WTC11 (cell line): ENCODE measurements around the gene HOXB6. TPM values are rescaled to one million over a fixed set of nuclear protein-coding genes. Genes with fewer than 3 reads are reported as not detected.
A peak's percentile ranks its signal among the peaks of the same experiment; 100 is the strongest.

Experiments
- ATAC-seq: fragments of 200-7000 bp; cut with Tn5 transposase; 2 replicates; pipeline ENCODE4 v1.10.0; 2021; ENCODE audit warnings: mild to moderate bottlenecking, moderate library complexity
- CTCF ChIA-PET: fragments of 300-600 bp; sonication (Branson Sonifier 250); formaldehyde crosslinking; loops from one replicate; lab custom pipeline; 2021; ENCODE audit warnings: antibody characterized with exemption; lab: Charles Lee
- POLR2A ChIA-PET: fragments of 350-600 bp; sonication (Branson Sonifier 250); formaldehyde crosslinking; loops from one replicate; lab custom pipeline; 2021; ENCODE audit warnings: antibody characterized with exemption; lab: Charles Lee
- DNase-seq: peaks from one replicate; pipeline ENCODE4 v3.0.0; 2021; ENCODE audit warnings: low spot score
- H3K27ac Mint-ChIP-seq: 2 replicates; pipeline ENCODE4 v1.8.0; 2021; ENCODE audit warnings: mixed read lengths
- H3K27me3 Mint-ChIP-seq: 2 replicates; pipeline ENCODE4 v1.8.0; 2021; ENCODE audit warnings: low read depth, mild to moderate bottlenecking, moderate library complexity, mixed read lengths
- H3K36me3 Mint-ChIP-seq: 2 replicates; pipeline ENCODE4 v1.8.0; 2021; ENCODE audit warnings: mixed read lengths
- H3K4me1 Mint-ChIP-seq: 2 replicates; pipeline ENCODE4 v1.8.0; 2022; ENCODE audit warnings: mixed read lengths
- H3K4me3 Mint-ChIP-seq: 2 replicates; pipeline ENCODE4 v1.8.0; 2021; ENCODE audit warnings: mild to moderate bottlenecking, moderate library complexity, mixed read lengths
- H3K9me3 Mint-ChIP-seq: 2 replicates; pipeline ENCODE4 v1.8.0; 2021; ENCODE audit warnings: mixed read lengths
- CBFB ChIP-seq: sonication (generic); formaldehyde crosslinking; IDR thresholded peaks from 2 replicates; pipeline ENCODE4 v1.8.1; 2022; ENCODE audit warnings: mild to moderate bottlenecking, low read depth, missing genetic modification reagents
- CTCF ChIP-seq: fragments of 200-600 bp; IDR thresholded peaks from 2 replicates; pipeline ENCODE4 v1.8.0; 2022; ENCODE audit warnings: antibody characterized with exemption
- E2F1 ChIP-seq: sonication (generic); formaldehyde crosslinking; IDR thresholded peaks from 2 replicates; pipeline ENCODE4 v1.8.0; 2022; ENCODE audit warnings: mild to moderate bottlenecking, missing genetic modification reagents
- FOXK1 ChIP-seq: sonication (generic); formaldehyde crosslinking; IDR thresholded peaks from 2 replicates; pipeline ENCODE4 v1.8.0; 2022; ENCODE audit warnings: mild to moderate bottlenecking, moderate library complexity, missing genetic modification reagents
- IRF2 ChIP-seq: sonication (generic); formaldehyde crosslinking; IDR thresholded peaks from 2 replicates; pipeline ENCODE4 v1.8.0; 2022; ENCODE audit warnings: low read depth, missing genetic modification reagents, borderline replicate concordance
- KAT7 ChIP-seq: sonication (generic); formaldehyde crosslinking; IDR thresholded peaks from 2 replicates; pipeline ENCODE4 v1.8.1; 2023; ENCODE audit warnings: missing genetic modification reagents, mild to moderate bottlenecking, borderline replicate concordance
- SP1 ChIP-seq: sonication (generic); formaldehyde crosslinking; conservative IDR thresholded peaks from 2 replicates; pipeline ENCODE4 v1.8.1; 2022; ENCODE audit warnings: missing genetic modification reagents
- TP53 ChIP-seq: sonication (generic); formaldehyde crosslinking; IDR thresholded peaks from 2 replicates; pipeline ENCODE4 v1.8.1; 2023; ENCODE audit warnings: mild to moderate bottlenecking, missing genetic modification reagents
- ZNF281 ChIP-seq: sonication (generic); formaldehyde crosslinking; IDR thresholded peaks from 2 replicates; pipeline ENCODE4 v1.8.0; 2023; ENCODE audit warnings: mild to moderate bottlenecking, missing genetic modification reagents
- ZNF317 ChIP-seq: sonication (generic); formaldehyde crosslinking; IDR thresholded peaks from 2 replicates; pipeline ENCODE4 v1.8.1; 2023; ENCODE audit warnings: low read depth, mild to moderate bottlenecking, moderate library complexity, missing genetic modification reagents, borderline replicate concordance
- ZNF423 ChIP-seq: fragments of 250-450 bp; sonication (Bioruptor Pico); IDR thresholded peaks from 2 replicates; pipeline ENCODE4 v2.1.2; 2022; ENCODE audit warnings: mild to moderate bottlenecking, moderate library complexity
- ZNF532 ChIP-seq: fragments of 250-450 bp; sonication (Bioruptor Pico); IDR thresholded peaks from 2 replicates; pipeline ENCODE4 v1.9.0; 2021; ENCODE audit warnings: mild to moderate bottlenecking, borderline replicate concordance
- total RNA-seq: library from RNA; stranded (reverse); gene quantifications from 3 replicates; pipeline ENCODE4 v1.2.3, GENCODE V29; 2021

HOXB6 gene
- total RNA-seq, 1 experiment from 2014 or later, result not detected

- TF ChIP-seq ZNF532 (CRISPR knock-in tag), result no peak
Observed at GRCh38 chr17:48550502-48551213, 54.1 kb downstream of the HOXB6 start (continued).

- no peak for TF ChIP-seq CBFB (CRISPR knock-in tag)
- TF ChIP-seq ZNF423 (CRISPR knock-in tag), result peak; percentile 28; the same call in 1 of the 2 replicates
- TF ChIP-seq FOXK1, result no peak
- no peak for TF ChIP-seq IRF2 (CRISPR knock-in tag)
- TF ChIP-seq SP1 (CRISPR knock-in tag), result no peak
- TF ChIP-seq CTCF, result peak; percentile 53; the same call in 1 of the 2 replicates
- TF ChIP-seq ZNF281, result no peak
- no peak for TF ChIP-seq E2F1 (CRISPR knock-in tag)
- no peak for TF ChIP-seq ZNF317 (CRISPR knock-in tag)
- TF ChIP-seq KAT7 (CRISPR knock-in tag), result no peak
- TF ChIP-seq ZNF532 (CRISPR knock-in tag), result no peak
- no peak for TF ChIP-seq TP53 (CRISPR knock-in tag)
- no peak for DNase-seq
- Mint-ChIP-seq H3K4me3 (peak overlapping the region; percentile 52), H3K4me1 (peaks cover 67% of the 10 kb centered on the region), H3K27me3 (peaks cover 100% of the 10 kb centered on the region; the same call in 1 of the 2 replicates), H3K36me3 (no peaks in the 10 kb centered on the region), H3K27ac (no peak overlapping the region), H3K9me3 (no peaks in the 10 kb centered on the region)
- peak; percentile 32; the same call in 1 of the 2 replicates for ATAC-seq
- ChIA-PET POLR2A (interaction anchor here (0.6 kb wide), 1 partner anchor 20 kb away, joined by 4 read pairs; no protein-coding TSS in a partner anchor), CTCF (interaction anchor here (0.9 to 2.7 kb wide), 7 partner anchors 10 to 87 kb away, joined by 3 to 11 read pairs (median 3); no protein-coding TSS in a partner anchor)
Observed at GRCh38 chr17:48549914-48550501, 54.8 kb downstream of the HOXB6 start.
